IMR-90 (cell line): ENCODE results near the gene EDA. TPM values are rescaled to one million over a fixed set of nuclear protein-coding genes. Genes with fewer than 3 reads are reported as not detected.

Experiments used
- ATAC-seq: fragments of 200-7000 bp; cut with Tn5 transposase; 2 replicates; pipeline ENCODE4 v1.9.1; 2020; ENCODE audit warnings: low read depth, mild to moderate bottlenecking, moderate library complexity
- BruUV-seq: library from RNA; stranded (reverse); fragments of 400-500 nt; replicated peaks from 2 replicates; lab custom pipeline; 2021; lab: Mats Ljungman, UMichigan
- CTCF ChIA-PET: fragments of 300-600 bp; formaldehyde crosslinking; extraction: SDS; loops from one replicate; lab custom pipeline; 2021; ENCODE audit warnings: antibody characterized with exemption; lab: Yijun Ruan, JAX
- POLR2A ChIA-PET: fragments of 300-600 bp; sonication (Branson Sonifier 250); formaldehyde crosslinking; loops from one replicate; lab custom pipeline; 2022; ENCODE audit warnings: antibody characterized with exemption; ENCODE audit not compliant: unreplicated experiment; lab: Charles Lee
- DNase-seq: peaks from one replicate; pipeline ENCODE4 v3.0.0; 2013
- H2AFZ ChIP-seq: replicated peaks from 2 replicates; pipeline ENCODE3; 2013; ENCODE audit warnings: low read length, mild to moderate bottlenecking; ENCODE audit not compliant: poor library complexity
- H2AK5ac ChIP-seq: 2 replicates; pipeline ENCODE4 v1.6.1; 2013; ENCODE audit warnings: low read depth, low read length, inconsistent platforms
- H2AK9ac ChIP-seq: replicated peaks from 2 replicates; pipeline ENCODE3; 2013; ENCODE audit warnings: mild to moderate bottlenecking, low read depth, low read length, moderate library complexity; ENCODE audit not compliant: poor library complexity
- H2BK120ac ChIP-seq: 2 replicates; pipeline ENCODE4 v1.6.1; 2013; ENCODE audit warnings: low read depth, low read length, inconsistent platforms
- H2BK15ac ChIP-seq: 3 replicates; pipeline ENCODE4 v1.6.1; 2013; ENCODE audit warnings: low read depth, low read length, inconsistent platforms
- H2BK20ac ChIP-seq: 2 replicates; pipeline ENCODE4 v1.6.1; 2013; ENCODE audit warnings: low read depth, mild to moderate bottlenecking, inconsistent platforms, low read length, moderate library complexity
- H2BK5ac ChIP-seq: 2 replicates; pipeline ENCODE4 v1.6.1; 2013; ENCODE audit warnings: mild to moderate bottlenecking, low read depth, low read length, inconsistent platforms; ENCODE audit not compliant: poor library complexity, severe bottlenecking
- H3K14ac ChIP-seq: replicated peaks from 2 replicates; pipeline ENCODE4 v1.6.1; 2013; ENCODE audit warnings: low read depth, low read length, inconsistent platforms
- H3K18ac ChIP-seq: 2 replicates; pipeline ENCODE4 v1.6.1; 2013; ENCODE audit warnings: low read depth, low read length, control low read depth
- H3K23ac ChIP-seq: 2 replicates; pipeline ENCODE4 v1.6.1; 2013; ENCODE audit warnings: low read depth, low read length, inconsistent platforms
- H3K27ac ChIP-seq: 2 replicates; pipeline ENCODE4 v1.5.1; 2013; ENCODE audit warnings: mild to moderate bottlenecking, control low read depth, low read length; ENCODE audit not compliant: insufficient read depth
- H3K27me3 ChIP-seq: 2 replicates; pipeline ENCODE4 v1.6.1; 2013; ENCODE audit warnings: low read length; ENCODE audit not compliant: control insufficient read depth, insufficient read depth
- H3K36me3 ChIP-seq: 2 replicates; pipeline ENCODE4 v1.6.1; 2013; ENCODE audit warnings: low read length, mixed read lengths; ENCODE audit not compliant: control insufficient read depth, insufficient read depth
- H3K4ac ChIP-seq: 2 replicates; pipeline ENCODE4 v1.6.1; 2013; ENCODE audit warnings: low read depth, low read length, inconsistent platforms
- H3K4me1 ChIP-seq: 2 replicates; pipeline ENCODE4 v1.6.1; 2013; ENCODE audit warnings: low read length, mixed read lengths; ENCODE audit not compliant: control insufficient read depth, insufficient read depth
- H3K4me2 ChIP-seq: 2 replicates; pipeline ENCODE4 v1.6.1; 2013; ENCODE audit warnings: low read depth, mild to moderate bottlenecking, control low read depth, low read length, moderate library complexity
- H3K4me3 ChIP-seq: 2 replicates; pipeline ENCODE4 v1.5.1; 2013; ENCODE audit warnings: low read depth, mild to moderate bottlenecking, control low read depth, low read length, moderate library complexity; ENCODE audit not compliant: insufficient read depth
- H3K56ac ChIP-seq: 2 replicates; pipeline ENCODE4 v1.6.1; 2013; ENCODE audit warnings: low read length, inconsistent platforms; ENCODE audit not compliant: insufficient read depth; ENCODE audit errors: extremely low read depth
- H3K79me1 ChIP-seq, 2 experiments: 2 replicates each; pipeline ENCODE4 v1.6.1; 2013; ENCODE audit warnings: low read length in 2 of 2, inconsistent platforms in 1 of 2, low read depth in 1 of 2
- H3K9ac ChIP-seq: 2 replicates; pipeline ENCODE4 v1.6.1; 2013; ENCODE audit warnings: low read depth, low read length, control low read depth
- H3K9me1 ChIP-seq: 2 replicates; pipeline ENCODE4 v1.6.1; 2013; ENCODE audit warnings: low read length, inconsistent platforms; ENCODE audit not compliant: insufficient read depth
- H3K9me3 ChIP-seq: 2 replicates; pipeline ENCODE4 v1.6.1; 2013; ENCODE audit warnings: low read length; ENCODE audit not compliant: control insufficient read depth, insufficient read depth
- H4K20me1 ChIP-seq: 2 replicates; pipeline ENCODE4 v1.6.1; 2013; ENCODE audit warnings: low read length, inconsistent platforms; ENCODE audit not compliant: insufficient read depth
- H4K5ac ChIP-seq: 2 replicates; pipeline ENCODE4 v1.6.1; 2013; ENCODE audit warnings: mild to moderate bottlenecking, low read depth, low read length, control low read depth
- H4K8ac ChIP-seq, 2 experiments: 2 replicates each; pipeline ENCODE4 v1.6.1; 2013; ENCODE audit warnings: low read depth in 2 of 2, low read length in 2 of 2, control low read depth in 1 of 2, inconsistent platforms in 1 of 2
- H4K91ac ChIP-seq: 2 replicates; pipeline ENCODE4 v1.6.1; 2013; ENCODE audit warnings: low read depth, low read length, inconsistent platforms; ENCODE audit not compliant: insufficient read depth
- CHD1 ChIP-seq: IDR thresholded peaks from 2 replicates; pipeline ENCODE4 v1.6.1; 2012; ENCODE audit warnings: low read depth, low read length, improper control_type of control experiment
- MAFK ChIP-seq: IDR thresholded peaks from 2 replicates; pipeline ENCODE4 v1.6.1; 2012; ENCODE audit warnings: low read depth, low read length, improper control_type of control experiment
- MAZ ChIP-seq: IDR thresholded peaks from 2 replicates; pipeline ENCODE4 v1.6.1; 2012; ENCODE audit warnings: low read depth, mild to moderate bottlenecking, low read length, improper control_type of control experiment, moderate library complexity, borderline replicate concordance
- MXI1 ChIP-seq: IDR thresholded peaks from 2 replicates; pipeline ENCODE4 v1.6.1; 2012; ENCODE audit warnings: low read depth, mild to moderate bottlenecking, low read length, moderate library complexity, borderline replicate concordance
- NFE2L2 ChIP-seq: fragments of 150-350 bp; IDR thresholded peaks from 2 replicates; pipeline ENCODE4 v1.6.1; 2016; ENCODE audit warnings: low read depth, mild to moderate bottlenecking, low read length
- POLR2A ChIP-seq: IDR thresholded peaks from 2 replicates; pipeline ENCODE4 v1.6.1; 2012; ENCODE audit warnings: mild to moderate bottlenecking, low read depth, low read length
- RFX5 ChIP-seq: IDR thresholded peaks from 2 replicates; pipeline ENCODE4 v1.8.0; 2012; ENCODE audit warnings: low read depth, mild to moderate bottlenecking, low read length, moderate library complexity
- SMC3 ChIP-seq: fragments of 150-350 bp; IDR thresholded peaks from 2 replicates; pipeline ENCODE4 v1.6.1; 2016; ENCODE audit warnings: low read depth, mild to moderate bottlenecking, antibody characterized with exemption, low read length, moderate library complexity
- WGBS, 2 experiments: methylation state at CpG; one replicate each; pipeline versions ENCODE4 v1.1.5 to v1.1.7; 2013; ENCODE audit warnings: missing lambda C conversion rate in 2 of 2; ENCODE audit not compliant: insufficient read length in 1 of 2; ENCODE audit errors: extremely low coverage in 2 of 2; 5-methylcytosine and 5-hydroxymethylcytosine counted together
- dilution Hi-C: fragments of 300-500 bp; cut with HindIII; formaldehyde crosslinking; loops from one replicate; pipeline ENCODE4 v1.14.3; 2018; ENCODE audit warnings: low sequenced_read_pairs; ENCODE audit not compliant: unreplicated experiment
- in situ Hi-C: fragments of 300-500 bp; cut with MboI; formaldehyde crosslinking; loops from 3 replicates; pipeline ENCODE4 v1.14.3; 2019; ENCODE audit warnings: low sequenced_read_pairs, inconsistent platforms, mixed read lengths
- intact Hi-C: fragments of 100-400 bp; cut with micrococcal nuclease; formaldehyde crosslinking; loops from 2 replicates; pipeline ENCODE4 v1.10.0; 2022
- polyA plus RNA-seq, 3 experiments: library from polyadenylated mRNA; depleted of rRNA; stranded (reverse); fragments of >200 nt; gene quantifications; 2 replicates each; pipeline ENCODE4 v1.2.3, GENCODE V29; 2012; ENCODE audit warnings: low replicate concordance in 1 of 3
- total RNA-seq: library from RNA; depleted of rRNA; stranded (reverse); fragments of >200 nt; gene quantifications from 2 replicates; pipeline ENCODE4 v1.2.3, GENCODE V29; 2012
- TF ChIP-seq, protein P1 (sequence below): fragments of 150-350 bp; IDR thresholded peaks from 2 replicates; pipeline ENCODE4 v1.6.1; 2017; ENCODE audit warnings: mild to moderate bottlenecking, antibody characterized with exemption, low read length, low read depth

Gene EDA
- total and polyA plus RNA-seq, 2 of the 4 experiments (the other 2 are of a cell fraction) = under 0.01 TPM; not detected in 1

- Histone ChIP-seq H2AK9ac (no peak overlapping the region), H3K36me3 (no peaks in the 10 kb centered on the region), H3K9ac (no peak overlapping the region), H2AK5ac (no peak overlapping the region), H3K27ac (no peak overlapping the region), H2BK15ac (no peak overlapping the region), H3K4me3 (no peak overlapping the region), H3K14ac (no peak overlapping the region), H2BK5ac (no peak overlapping the region), H3K56ac (no peak overlapping the region), H2BK20ac (no peak overlapping the region), H3K79me1 (no peaks in the 10 kb centered on the region), H2BK120ac (no peak overlapping the region), H4K5ac (no peak overlapping the region), H3K4me1 (no peaks in the 10 kb centered on the region), H3K23ac (no peak overlapping the region), H4K8ac (no peak overlapping the region), H4K91ac (no peak overlapping the region), H3K4me2 (no peak overlapping the region), H3K9me3 (no peaks in the 10 kb centered on the region), H3K18ac (no peak overlapping the region), H2AFZ (no peak overlapping the region), H4K20me1 (no peaks in the 10 kb centered on the region), H3K4ac (no peak overlapping the region), H3K27me3 (peaks cover 3% of the 10 kb centered on the region; the same call in 1 of the 2 replicates), H3K9me1 (no peaks in the 10 kb centered on the region)
- intact Hi-C loops = no loop called here
- TF ChIP-seq, protein P1, sequence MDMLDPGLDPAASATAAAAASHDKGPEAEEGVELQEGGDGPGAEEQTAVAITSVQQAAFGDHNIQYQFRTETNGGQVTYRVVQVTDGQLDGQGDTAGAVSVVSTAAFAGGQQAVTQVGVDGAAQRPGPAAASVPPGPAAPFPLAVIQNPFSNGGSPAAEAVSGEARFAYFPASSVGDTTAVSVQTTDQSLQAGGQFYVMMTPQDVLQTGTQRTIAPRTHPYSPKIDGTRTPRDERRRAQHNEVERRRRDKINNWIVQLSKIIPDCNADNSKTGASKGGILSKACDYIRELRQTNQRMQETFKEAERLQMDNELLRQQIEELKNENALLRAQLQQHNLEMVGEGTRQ = no peak
- no peak for TF ChIP-seq MAFK
- no peak for TF ChIP-seq CHD1
- TF ChIP-seq POLR2A = no peak
- TF ChIP-seq MXI1 = no peak
- TF ChIP-seq MAZ = no peak
- no peak for TF ChIP-seq NFE2L2
- no peak for TF ChIP-seq RFX5
- no peak for TF ChIP-seq SMC3
- no TSS peak for BruUV-seq
- no peak for DNase-seq
- in situ Hi-C loops = no loop called here
- WGBS, 2 experiments = no CpG with 5 or more reads among the region's 4 CpGs
- CTCF ChIA-PET = no interaction called here
- no peak for ATAC-seq
- POLR2A ChIA-PET = no interaction called here
- dilution Hi-C loops = no loop called here
Observed at GRCh38 chrX:70022616-70023015, 406.7 kb downstream of the EDA start.
